ENCODE results near the gene ZNF276. TPM values are rescaled to one million over a fixed set of nuclear protein-coding genes. Genes with fewer than 3 reads are reported as not detected.

ZNF276 gene
- total RNA-seq, 1 donor from 2014 or later: 15.1 TPM

DNA sequence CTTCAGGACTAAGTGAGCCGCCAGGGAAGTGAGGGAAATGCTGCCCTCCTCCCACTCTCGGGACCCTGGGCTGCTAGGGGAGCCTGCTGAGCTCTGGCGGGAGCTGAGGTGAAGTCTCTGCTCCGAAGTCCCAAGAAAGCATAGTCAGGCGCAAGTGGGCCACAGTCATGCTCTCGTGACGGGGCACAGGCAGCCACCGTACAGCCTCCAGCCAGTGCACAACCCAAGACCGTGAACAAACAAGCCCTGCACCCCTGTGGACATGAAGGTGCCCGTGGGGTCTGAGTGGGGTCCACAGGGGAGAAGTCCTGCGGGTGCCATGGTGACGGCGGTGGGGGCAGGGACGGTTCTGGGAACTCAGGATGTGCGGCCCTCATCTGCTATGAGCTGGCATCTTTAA lies 24.7 kb downstream of the ZNF276 start:
- no peak overlapping the region for H3K4me3 ChIP-seq (ENCODE audit: low read length in 3 of 3)
- peaks cover 0 to 6% (median 0%) of the 10 kb centered on the region in 3 donors for H3K36me3 ChIP-seq (ENCODE audit: control insufficient read depth in 3 of 3, insufficient read depth in 3 of 3, low read length in 3 of 3)
- no peaks in the 10 kb centered on the region for H3K27me3 ChIP-seq (ENCODE audit: control insufficient read depth in 3 of 3, insufficient read depth in 3 of 3, low read length in 3 of 3)
- H3K27ac ChIP-seq (ENCODE audit: low read depth, low read length): no peak overlapping the region
- H3K4me1 ChIP-seq (ENCODE audit: control insufficient read depth in 3 of 3, insufficient read depth in 3 of 3, low read length in 3 of 3): no peaks in the 10 kb centered on the region
- H3K9me3 ChIP-seq (ENCODE audit: control insufficient read depth in 3 of 3, low read length in 3 of 3): no peaks in the 10 kb centered on the region
- H3K9ac ChIP-seq (ENCODE audit: low read depth in 1 of 3, low read length in 3 of 3): no peak overlapping the region

DNA sequence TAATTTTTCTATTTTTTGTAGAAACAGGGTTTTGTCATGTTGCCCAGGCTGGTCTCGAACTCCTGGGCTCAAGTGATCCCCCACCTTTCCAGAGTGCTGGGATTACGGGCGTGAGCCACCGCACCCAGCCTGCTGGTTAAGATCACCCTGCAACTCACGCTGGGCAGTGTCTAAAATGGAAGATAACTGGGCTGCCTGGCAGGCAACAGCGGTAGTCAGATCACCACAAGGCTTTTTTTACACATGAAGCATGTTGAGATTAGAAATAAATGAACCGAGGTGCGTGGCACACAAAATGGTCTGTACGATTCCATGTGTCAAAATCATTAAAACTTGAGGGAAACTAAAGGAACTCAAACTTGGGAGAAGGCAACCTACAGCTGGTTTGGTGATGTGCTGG lies 26.7 kb downstream of the ZNF276 start:
- Histone ChIP-seq H3K36me3 (ENCODE audit: control insufficient read depth in 3 of 3, insufficient read depth in 3 of 3, low read length in 3 of 3) (no peaks in the 10 kb centered on the region), H3K9ac (ENCODE audit: low read depth in 1 of 3, low read length in 3 of 3) (no peak overlapping the region), H3K9me3 (ENCODE audit: control insufficient read depth in 3 of 3, low read length in 3 of 3) (no peaks in the 10 kb centered on the region), H3K27ac (ENCODE audit: low read depth, low read length) (no peak overlapping the region), H3K4me1 (ENCODE audit: control insufficient read depth in 3 of 3, insufficient read depth in 3 of 3, low read length in 3 of 3) (no peaks in the 10 kb centered on the region), H3K27me3 (ENCODE audit: control insufficient read depth in 3 of 3, insufficient read depth in 3 of 3, low read length in 3 of 3) (no peaks in the 10 kb centered on the region), H3K4me3 (ENCODE audit: low read length in 3 of 3) (no peak overlapping the region)

DNA sequence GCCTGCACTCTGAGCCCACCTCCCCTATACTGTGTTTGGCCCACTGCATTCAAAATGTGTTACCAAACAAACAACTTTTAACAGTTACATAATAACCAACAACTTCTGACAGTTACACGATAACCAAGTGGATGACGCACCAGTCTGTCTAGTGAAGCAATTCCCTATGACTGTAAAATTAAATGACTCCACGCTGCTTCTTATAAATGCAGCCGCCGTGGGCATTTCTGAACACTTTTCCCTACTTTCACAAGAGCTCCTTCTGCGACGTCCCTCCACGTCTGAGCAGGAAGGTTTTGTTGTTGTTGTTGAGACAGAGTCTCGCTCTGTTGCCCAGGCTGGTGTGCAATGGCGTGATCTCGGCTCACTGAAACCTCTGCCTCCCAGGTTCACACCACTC lies 27.6 kb downstream of the ZNF276 start:
- Histone ChIP-seq H3K4me3 (ENCODE audit: low read length in 3 of 3) (no peak overlapping the region), H3K9ac (ENCODE audit: low read depth in 1 of 3, low read length in 3 of 3) (no peak overlapping the region), H3K27ac (ENCODE audit: low read depth, low read length) (no peak overlapping the region), H3K27me3 (ENCODE audit: control insufficient read depth in 3 of 3, insufficient read depth in 3 of 3, low read length in 3 of 3) (no peaks in the 10 kb centered on the region), H3K9me3 (ENCODE audit: control insufficient read depth in 3 of 3, low read length in 3 of 3) (no peaks in the 10 kb centered on the region), H3K36me3 (ENCODE audit: control insufficient read depth in 3 of 3, insufficient read depth in 3 of 3, low read length in 3 of 3) (no peaks in the 10 kb centered on the region), H3K4me1 (ENCODE audit: control insufficient read depth in 3 of 3, insufficient read depth in 3 of 3, low read length in 3 of 3) (no peaks in the 10 kb centered on the region)

DNA sequence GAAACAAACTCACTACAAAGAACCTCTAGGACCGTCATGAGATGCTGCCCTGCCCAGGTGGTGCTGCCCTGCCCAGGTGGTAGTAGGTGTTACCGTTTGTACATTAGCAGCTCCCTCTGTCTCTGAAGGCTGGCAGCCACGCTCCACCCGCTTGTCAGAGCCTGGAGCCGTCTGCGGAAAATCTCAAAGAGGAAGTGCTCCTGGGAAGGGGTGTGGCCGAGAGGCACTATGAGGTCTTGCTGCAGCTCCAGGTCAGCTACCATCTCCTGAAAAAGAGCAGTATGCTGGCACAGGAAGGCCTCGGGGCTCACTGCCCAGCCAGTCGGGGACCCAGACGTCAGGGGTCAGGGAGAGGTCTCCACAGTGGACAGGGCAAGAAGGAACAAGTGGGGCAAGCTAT lies 28.3 kb downstream of the ZNF276 start:
- Histone ChIP-seq H3K9me3 (ENCODE audit: control insufficient read depth in 3 of 3, low read length in 3 of 3) (no peaks in the 10 kb centered on the region), H3K27me3 (ENCODE audit: control insufficient read depth in 3 of 3, insufficient read depth in 3 of 3, low read length in 3 of 3) (no peaks in the 10 kb centered on the region), H3K36me3 (ENCODE audit: control insufficient read depth in 3 of 3, insufficient read depth in 3 of 3, low read length in 3 of 3) (no peaks in the 10 kb centered on the region), H3K4me1 (ENCODE audit: control insufficient read depth in 3 of 3, insufficient read depth in 3 of 3, low read length in 3 of 3) (no peaks in the 10 kb centered on the region), H3K27ac (ENCODE audit: low read depth, low read length) (no peak overlapping the region), H3K4me3 (ENCODE audit: low read length in 3 of 3) (no peak overlapping the region), H3K9ac (ENCODE audit: low read depth in 1 of 3, low read length in 3 of 3) (no peak overlapping the region)

DNA sequence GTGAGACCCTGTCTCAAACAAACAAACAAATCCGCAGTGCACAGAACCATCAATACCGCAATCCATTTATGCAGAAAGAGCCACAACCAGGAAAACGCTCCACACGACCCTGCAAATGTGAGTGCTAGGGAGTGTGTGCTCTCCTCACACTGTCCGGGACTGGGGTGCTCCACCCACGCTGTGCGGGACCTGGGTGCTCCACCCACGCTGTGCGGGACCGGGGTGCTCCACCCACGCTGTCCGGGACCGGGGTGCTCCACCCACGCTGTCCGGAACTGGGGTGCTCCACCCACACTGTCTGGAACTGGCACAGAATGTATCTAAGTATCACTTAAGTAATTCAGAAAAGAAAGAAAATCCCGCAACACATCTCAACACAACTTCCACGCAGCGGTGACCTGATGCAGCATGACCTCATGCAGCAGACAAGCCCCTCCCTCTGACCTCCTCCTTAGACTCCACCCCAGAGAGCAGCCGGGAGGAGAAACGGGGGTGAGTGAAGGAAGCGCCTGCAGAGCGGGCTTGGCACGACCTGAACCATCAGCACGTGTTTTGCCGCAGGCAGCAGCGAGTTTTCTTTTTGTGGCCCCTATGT lies 38.5 kb downstream of the ZNF276 start:
- Histone ChIP-seq H3K36me3 (ENCODE audit: control insufficient read depth in 3 of 3, insufficient read depth in 3 of 3, low read length in 3 of 3) (no peaks in the 10 kb centered on the region), H3K4me3 (ENCODE audit: low read length in 3 of 3) (no peak overlapping the region), H3K27ac (ENCODE audit: low read depth, low read length) (no peak overlapping the region), H3K9ac (ENCODE audit: low read depth in 1 of 3, low read length in 3 of 3) (no peak overlapping the region), H3K9me3 (ENCODE audit: control insufficient read depth in 3 of 3, low read length in 3 of 3) (no peaks in the 10 kb centered on the region), H3K27me3 (ENCODE audit: control insufficient read depth in 3 of 3, insufficient read depth in 3 of 3, low read length in 3 of 3) (no peaks in the 10 kb centered on the region), H3K4me1 (ENCODE audit: control insufficient read depth in 3 of 3, insufficient read depth in 3 of 3, low read length in 3 of 3) (no peaks in the 10 kb centered on the region)

DNA sequence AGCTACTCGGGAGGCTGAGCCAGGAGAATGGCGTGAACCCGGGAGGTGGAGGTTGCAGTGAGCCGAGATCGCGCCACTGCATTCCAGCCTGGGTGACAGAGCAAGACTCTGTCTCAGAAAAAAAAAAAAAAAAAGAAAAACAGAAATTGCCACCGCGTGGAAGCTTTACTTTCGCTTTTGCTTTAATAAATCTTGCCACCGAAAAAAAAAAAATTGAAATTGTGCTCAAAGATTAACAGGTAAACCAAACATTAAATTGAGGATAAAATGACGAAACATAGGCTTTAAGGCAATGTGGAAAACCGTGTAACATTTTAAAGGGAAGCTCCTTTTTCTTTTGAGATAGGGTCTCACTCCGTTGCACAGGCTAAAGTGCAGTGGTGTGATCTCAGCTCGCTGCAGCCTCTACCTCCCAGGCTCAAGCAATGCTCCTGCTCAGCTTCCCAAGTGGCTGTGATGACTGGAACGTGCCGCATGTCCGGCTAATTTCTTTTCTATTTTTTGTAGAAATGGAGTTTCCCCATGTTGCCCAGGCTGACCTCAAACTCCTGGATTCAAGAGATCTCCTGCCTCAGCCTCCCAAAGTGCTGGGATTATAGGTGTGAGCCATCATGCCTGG lies 40.1 kb downstream of the ZNF276 start:
- H3K9ac ChIP-seq (ENCODE audit: low read depth in 1 of 3, low read length in 3 of 3): no peak overlapping the region
- no peaks in the 10 kb centered on the region for H3K9me3 ChIP-seq (ENCODE audit: control insufficient read depth in 3 of 3, low read length in 3 of 3)
- no peak overlapping the region for H3K27ac ChIP-seq (ENCODE audit: low read depth, low read length)
- H3K4me1 ChIP-seq (ENCODE audit: control insufficient read depth in 3 of 3, insufficient read depth in 3 of 3, low read length in 3 of 3): no peaks in the 10 kb centered on the region
- H3K4me3 ChIP-seq (ENCODE audit: low read length in 3 of 3): no peak overlapping the region
- no peaks in the 10 kb centered on the region for H3K36me3 ChIP-seq (ENCODE audit: control insufficient read depth in 3 of 3, insufficient read depth in 3 of 3, low read length in 3 of 3)
- H3K27me3 ChIP-seq (ENCODE audit: control insufficient read depth in 3 of 3, insufficient read depth in 3 of 3, low read length in 3 of 3): no peaks in the 10 kb centered on the region

DNA sequence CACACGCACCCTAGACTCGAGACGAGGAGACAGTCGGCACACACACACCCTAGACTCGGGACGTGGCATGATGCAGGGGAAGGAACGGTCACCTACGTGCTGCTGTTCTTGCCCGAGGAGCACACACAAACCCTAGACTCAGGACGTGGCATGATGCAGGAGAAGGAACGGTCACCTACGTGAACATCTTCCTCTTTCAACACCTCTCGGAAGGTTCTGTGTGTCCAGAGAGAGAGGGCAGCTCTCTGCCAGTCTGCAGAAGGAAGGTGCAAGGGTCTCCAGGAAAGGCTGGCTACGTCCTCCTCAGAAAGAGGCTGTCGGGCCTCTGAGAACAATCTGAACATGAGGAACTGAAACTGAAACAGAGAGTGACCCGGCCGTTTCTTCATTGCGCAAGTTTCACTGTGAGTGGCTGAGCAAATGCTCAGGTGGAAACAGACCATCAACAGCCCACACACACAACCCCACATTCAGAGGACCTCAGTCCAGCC lies 43.4 kb downstream of the ZNF276 start:
- Histone ChIP-seq H3K27me3 (ENCODE audit: control insufficient read depth in 3 of 3, insufficient read depth in 3 of 3, low read length in 3 of 3) (no peaks in the 10 kb centered on the region), H3K27ac (ENCODE audit: low read depth, low read length) (no peak overlapping the region), H3K4me3 (ENCODE audit: low read length in 3 of 3) (peak overlapping the region in 1 of 3 donors; percentile 55)

DNA sequence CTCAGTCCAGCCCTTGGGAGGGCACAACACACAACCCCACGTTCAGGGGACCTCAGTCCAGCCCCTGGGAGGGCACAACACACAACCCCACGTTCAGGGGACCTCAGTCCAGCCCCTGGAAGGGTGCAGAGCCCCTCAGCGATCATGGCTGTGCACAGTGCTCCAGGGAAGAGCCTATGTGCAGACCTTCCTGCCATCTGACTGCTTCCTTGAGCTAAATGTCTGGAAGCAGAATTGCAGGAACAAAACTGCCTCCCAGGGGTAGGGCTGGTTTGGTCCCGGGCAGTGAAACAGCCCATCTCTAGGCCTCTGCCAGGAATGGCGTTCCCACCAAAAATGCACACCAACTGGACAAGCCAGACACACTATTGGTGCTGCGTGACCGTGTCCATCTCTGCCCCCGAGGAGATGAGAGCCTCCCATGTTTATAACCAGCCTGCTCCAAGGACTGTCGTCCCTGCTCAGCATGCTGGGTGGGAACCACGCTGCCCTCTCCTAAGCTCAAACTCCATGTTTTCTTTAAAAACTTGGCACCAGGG lies 44.0 kb downstream of the ZNF276 start:
- no peaks in the 10 kb centered on the region for H3K4me1 ChIP-seq (ENCODE audit: control insufficient read depth in 3 of 3, insufficient read depth in 3 of 3, low read length in 3 of 3)
- peak overlapping the region in 1 of 3 donors; percentile 14 for H3K9ac ChIP-seq (ENCODE audit: low read depth in 1 of 3, low read length in 3 of 3)
- no peaks in the 10 kb centered on the region for H3K9me3 ChIP-seq (ENCODE audit: control insufficient read depth in 3 of 3, low read length in 3 of 3)
- H3K36me3 ChIP-seq (ENCODE audit: control insufficient read depth in 3 of 3, insufficient read depth in 3 of 3, low read length in 3 of 3): no peaks in the 10 kb centered on the region
- no peak overlapping the region for H3K27ac ChIP-seq (ENCODE audit: low read depth, low read length)
- no peak overlapping the region for H3K4me3 ChIP-seq (ENCODE audit: low read length in 3 of 3)
- no peaks in the 10 kb centered on the region for H3K27me3 ChIP-seq (ENCODE audit: control insufficient read depth in 3 of 3, insufficient read depth in 3 of 3, low read length in 3 of 3)

More for the DNA sequence above, 43.4 kb downstream of the ZNF276 start:
- H3K9ac ChIP-seq (ENCODE audit: low read depth in 1 of 3, low read length in 3 of 3): peak overlapping the region in 1 of 3 donors; percentile 14
- H3K36me3 ChIP-seq (ENCODE audit: control insufficient read depth in 3 of 3, insufficient read depth in 3 of 3, low read length in 3 of 3): no peaks in the 10 kb centered on the region
- H3K9me3 ChIP-seq (ENCODE audit: control insufficient read depth in 3 of 3, low read length in 3 of 3): no peaks in the 10 kb centered on the region
- H3K4me1 ChIP-seq (ENCODE audit: control insufficient read depth in 3 of 3, insufficient read depth in 3 of 3, low read length in 3 of 3): no peaks in the 10 kb centered on the region

DNA sequence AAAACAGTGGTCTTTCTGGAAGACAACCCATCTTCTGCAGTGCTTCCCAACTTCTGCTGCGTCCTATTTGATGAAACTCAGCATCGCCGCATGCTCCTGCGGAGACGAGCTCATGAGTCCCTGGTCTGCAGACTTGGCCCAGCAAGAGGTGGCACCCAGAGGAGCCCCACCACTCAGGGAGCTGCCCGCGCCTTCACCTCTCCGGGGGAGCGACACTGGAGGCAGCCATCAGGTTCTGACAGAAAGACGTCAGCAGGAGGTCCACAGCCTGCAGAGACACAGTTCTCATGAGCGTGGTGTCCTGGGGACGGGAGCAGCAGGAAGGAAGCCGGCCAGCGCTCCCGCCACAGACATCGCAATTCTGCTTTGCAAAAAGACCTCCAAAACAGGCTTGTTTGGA lies 49.0 kb downstream of the ZNF276 start:
- H3K27me3 ChIP-seq (ENCODE audit: control insufficient read depth in 3 of 3, insufficient read depth in 3 of 3, low read length in 3 of 3): no peaks in the 10 kb centered on the region
- no peak overlapping the region for H3K9ac ChIP-seq (ENCODE audit: low read depth in 1 of 3, low read length in 3 of 3)
- H3K4me3 ChIP-seq (ENCODE audit: low read length in 3 of 3): no peak overlapping the region
- no peaks in the 10 kb centered on the region for H3K36me3 ChIP-seq (ENCODE audit: control insufficient read depth in 3 of 3, insufficient read depth in 3 of 3, low read length in 3 of 3)
- H3K9me3 ChIP-seq (ENCODE audit: control insufficient read depth in 3 of 3, low read length in 3 of 3): no peaks in the 10 kb centered on the region
- no peak overlapping the region for H3K27ac ChIP-seq (ENCODE audit: low read depth, low read length)
- no peaks in the 10 kb centered on the region for H3K4me1 ChIP-seq (ENCODE audit: control insufficient read depth in 3 of 3, insufficient read depth in 3 of 3, low read length in 3 of 3)

DNA sequence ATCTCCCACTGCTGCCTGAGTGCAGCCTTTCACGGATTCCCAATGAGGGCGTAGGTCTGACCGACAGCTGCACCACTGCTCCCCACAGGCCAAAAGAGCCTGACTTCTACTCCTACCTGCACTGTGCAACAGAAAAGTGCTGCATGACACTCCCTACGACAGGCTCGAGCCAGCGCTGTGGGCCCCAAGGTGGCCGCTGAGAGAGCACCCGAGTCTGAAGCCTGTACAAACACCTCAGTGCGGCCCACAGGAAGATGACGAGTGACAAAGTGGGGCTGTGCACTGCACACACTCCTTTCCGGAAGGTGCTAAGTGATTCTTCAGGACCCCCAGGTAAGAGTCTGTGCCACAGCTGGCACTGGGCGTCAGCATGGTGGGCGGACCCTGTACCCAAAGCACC lies 53.9 kb downstream of the ZNF276 start:
- Histone ChIP-seq H3K9me3 (ENCODE audit: control insufficient read depth in 3 of 3, low read length in 3 of 3) (no peaks in the 10 kb centered on the region), H3K27me3 (ENCODE audit: control insufficient read depth in 3 of 3, insufficient read depth in 3 of 3, low read length in 3 of 3) (no peaks in the 10 kb centered on the region), H3K4me1 (ENCODE audit: control insufficient read depth in 3 of 3, insufficient read depth in 3 of 3, low read length in 3 of 3) (no peaks in the 10 kb centered on the region), H3K27ac (ENCODE audit: low read depth, low read length) (no peak overlapping the region), H3K9ac (ENCODE audit: low read depth in 1 of 3, low read length in 3 of 3) (no peak overlapping the region), H3K36me3 (ENCODE audit: control insufficient read depth in 3 of 3, insufficient read depth in 3 of 3, low read length in 3 of 3) (no peaks in the 10 kb centered on the region), H3K4me3 (ENCODE audit: low read length in 3 of 3) (no peak overlapping the region)
